ENCODE measurements around the gene SLC15A4.

SLC15A4 gene

DNA sequence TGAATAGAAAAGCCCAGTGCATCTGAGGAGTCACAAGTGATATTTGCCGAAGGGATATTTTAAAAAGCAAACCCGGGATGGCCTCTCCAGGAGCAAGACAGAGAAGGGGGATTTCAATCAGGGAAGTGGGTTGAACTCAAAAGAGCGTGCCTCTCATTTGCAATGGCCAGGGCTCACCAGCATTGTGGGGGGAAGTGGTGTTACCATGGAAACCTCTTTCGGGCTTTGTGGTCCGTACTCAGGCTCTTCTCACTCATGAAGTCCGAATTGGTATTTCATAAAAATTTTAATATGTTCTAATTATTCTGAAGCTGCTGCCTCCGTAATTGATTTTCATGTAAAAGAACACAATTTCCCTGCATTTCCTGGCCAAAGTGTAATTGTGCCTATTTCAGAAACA is 79.8 kb downstream of the SLC15A4 start:
- DNase-seq = no peak

All from right forelimb (tissue), 1 donor.